ENCODE data around the gene SERGEF. TPM values are rescaled to one million over a fixed set of nuclear protein-coding genes. Genes with fewer than 3 reads are reported as not detected.

Gene SERGEF
- total and polyA plus RNA-seq, 2 of the 13 experiments (the other 11 are each of a cell fraction or from before 2014, with no cell fraction given), result 54.5 to 114 TPM

DNA sequence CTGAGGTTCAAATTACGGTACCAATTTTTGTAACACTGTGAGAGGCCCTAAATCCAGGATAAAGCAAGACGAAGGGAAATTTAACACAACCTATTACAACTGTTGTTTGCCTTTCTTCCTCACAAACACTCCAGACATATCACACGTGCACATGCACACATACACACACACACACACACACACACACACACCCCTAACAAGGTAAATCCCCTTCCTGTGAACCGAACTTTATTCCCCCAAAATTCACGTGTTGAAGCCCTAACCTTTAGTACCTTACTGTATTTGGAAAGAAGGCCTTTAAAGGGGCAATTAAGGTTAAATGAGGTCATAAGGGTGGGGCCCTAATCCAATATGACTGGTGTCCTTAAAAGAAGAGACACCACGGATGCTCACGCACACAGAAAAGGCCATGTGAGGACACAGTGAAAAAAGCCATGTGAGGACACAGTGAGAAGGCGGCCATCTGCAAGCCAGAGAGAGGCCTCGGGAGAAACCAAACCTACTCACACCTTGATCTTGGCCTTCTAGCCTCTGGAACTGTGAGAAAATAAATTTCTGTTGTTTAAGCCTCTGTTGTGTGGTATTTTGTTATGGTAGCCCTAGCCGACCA lies 1.8 kb downstream of the SERGEF start:
- in situ Hi-C loops (cut with HindIII; ENCODE audit: extremely low pct_ligation_motif_present, low pct_unique_long_range_greater_than_20kb), result loop anchor here (5.0 kb wide), 1 partner anchor 96 kb away; the partner anchor contains the start of gene SAAL1
- H3K4me3 ChIP-seq (replicated peaks in 1 of 3; ENCODE audit: insufficient read depth in 1 of 3, low read depth in 2 of 3, low read length in 3 of 3), result peak overlapping the region; percentile 54 to 92 (median 74); a peak in 5 of 6 replicates
- TF ChIP-seq ZMYM2 (CRISPR knock-in tag; IDR thresholded peaks at IDR 0.05) (no peak), RARA (CRISPR knock-in tag; IDR thresholded peaks at IDR 0.05) (peak; percentile 19; the same call in 1 of the 2 replicates), ZFX (CRISPR knock-in tag; IDR thresholded peaks at IDR 0.05; ENCODE audit: low read depth) (peak; percentile 13; the same call in 1 of the 2 replicates), ZMYM4 (CRISPR knock-in tag; IDR thresholded peaks at IDR 0.05) (no peak; the same call in 1 of the 2 replicates), YY1 (IDR thresholded peaks at IDR 0.05; ENCODE audit: insufficient read depth, insufficient replicate concordance, low read depth, low read length) (peak; percentile 32), RXRA (CRISPR knock-in tag; IDR thresholded peaks at IDR 0.05) (peak; percentile 82; the same call in 1 of the 2 replicates), MED1 (CRISPR knock-in tag; IDR thresholded peaks at IDR 0.05) (peak; percentile 21; the same call in 1 of the 2 replicates), CREM (IDR thresholded peaks at IDR 0.05) (peak; percentile 17; the same call in 1 of the 2 replicates), CREM (CRISPR knock-in tag; IDR thresholded peaks at IDR 0.05) (no peak)
- TF ChIP-seq, protein P1, sequence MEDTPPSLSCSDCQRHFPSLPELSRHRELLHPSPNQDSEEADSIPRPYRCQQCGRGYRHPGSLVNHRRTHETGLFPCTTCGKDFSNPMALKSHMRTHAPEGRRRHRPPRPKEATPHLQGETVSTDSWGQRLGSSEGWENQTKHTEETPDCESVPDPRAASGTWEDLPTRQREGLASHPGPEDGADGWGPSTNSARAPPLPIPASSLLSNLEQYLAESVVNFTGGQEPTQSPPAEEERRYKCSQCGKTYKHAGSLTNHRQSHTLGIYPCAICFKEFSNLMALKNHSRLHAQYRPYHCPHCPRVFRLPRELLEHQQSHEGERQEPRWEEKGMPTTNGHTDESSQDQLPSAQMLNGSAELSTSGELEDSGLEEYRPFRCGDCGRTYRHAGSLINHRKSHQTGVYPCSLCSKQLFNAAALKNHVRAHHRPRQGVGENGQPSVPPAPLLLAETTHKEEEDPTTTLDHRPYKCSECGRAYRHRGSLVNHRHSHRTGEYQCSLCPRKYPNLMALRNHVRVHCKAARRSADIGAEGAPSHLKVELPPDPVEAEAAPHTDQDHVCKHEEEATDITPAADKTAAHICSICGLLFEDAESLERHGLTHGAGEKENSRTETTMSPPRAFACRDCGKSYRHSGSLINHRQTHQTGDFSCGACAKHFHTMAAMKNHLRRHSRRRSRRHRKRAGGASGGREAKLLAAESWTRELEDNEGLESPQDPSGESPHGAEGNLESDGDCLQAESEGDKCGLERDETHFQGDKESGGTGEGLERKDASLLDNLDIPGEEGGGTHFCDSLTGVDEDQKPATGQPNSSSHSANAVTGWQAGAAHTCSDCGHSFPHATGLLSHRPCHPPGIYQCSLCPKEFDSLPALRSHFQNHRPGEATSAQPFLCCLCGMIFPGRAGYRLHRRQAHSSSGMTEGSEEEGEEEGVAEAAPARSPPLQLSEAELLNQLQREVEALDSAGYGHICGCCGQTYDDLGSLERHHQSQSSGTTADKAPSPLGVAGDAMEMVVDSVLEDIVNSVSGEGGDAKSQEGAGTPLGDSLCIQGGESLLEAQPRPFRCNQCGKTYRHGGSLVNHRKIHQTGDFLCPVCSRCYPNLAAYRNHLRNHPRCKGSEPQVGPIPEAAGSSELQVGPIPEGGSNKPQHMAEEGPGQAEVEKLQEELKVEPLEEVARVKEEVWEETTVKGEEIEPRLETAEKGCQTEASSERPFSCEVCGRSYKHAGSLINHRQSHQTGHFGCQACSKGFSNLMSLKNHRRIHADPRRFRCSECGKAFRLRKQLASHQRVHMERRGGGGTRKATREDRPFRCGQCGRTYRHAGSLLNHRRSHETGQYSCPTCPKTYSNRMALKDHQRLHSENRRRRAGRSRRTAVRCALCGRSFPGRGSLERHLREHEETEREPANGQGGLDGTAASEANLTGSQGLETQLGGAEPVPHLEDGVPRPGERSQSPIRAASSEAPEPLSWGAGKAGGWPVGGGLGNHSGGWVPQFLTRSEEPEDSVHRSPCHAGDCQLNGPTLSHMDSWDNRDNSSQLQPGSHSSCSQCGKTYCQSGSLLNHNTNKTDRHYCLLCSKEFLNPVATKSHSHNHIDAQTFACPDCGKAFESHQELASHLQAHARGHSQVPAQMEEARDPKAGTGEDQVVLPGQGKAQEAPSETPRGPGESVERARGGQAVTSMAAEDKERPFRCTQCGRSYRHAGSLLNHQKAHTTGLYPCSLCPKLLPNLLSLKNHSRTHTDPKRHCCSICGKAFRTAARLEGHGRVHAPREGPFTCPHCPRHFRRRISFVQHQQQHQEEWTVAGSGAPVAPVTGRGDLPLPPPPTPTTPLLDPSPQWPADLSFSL (CRISPR knock-in tag; IDR thresholded peaks at IDR 0.05), result peak; percentile 22; the same call in 1 of the 2 replicates
- TF ChIP-seq, protein P2, sequence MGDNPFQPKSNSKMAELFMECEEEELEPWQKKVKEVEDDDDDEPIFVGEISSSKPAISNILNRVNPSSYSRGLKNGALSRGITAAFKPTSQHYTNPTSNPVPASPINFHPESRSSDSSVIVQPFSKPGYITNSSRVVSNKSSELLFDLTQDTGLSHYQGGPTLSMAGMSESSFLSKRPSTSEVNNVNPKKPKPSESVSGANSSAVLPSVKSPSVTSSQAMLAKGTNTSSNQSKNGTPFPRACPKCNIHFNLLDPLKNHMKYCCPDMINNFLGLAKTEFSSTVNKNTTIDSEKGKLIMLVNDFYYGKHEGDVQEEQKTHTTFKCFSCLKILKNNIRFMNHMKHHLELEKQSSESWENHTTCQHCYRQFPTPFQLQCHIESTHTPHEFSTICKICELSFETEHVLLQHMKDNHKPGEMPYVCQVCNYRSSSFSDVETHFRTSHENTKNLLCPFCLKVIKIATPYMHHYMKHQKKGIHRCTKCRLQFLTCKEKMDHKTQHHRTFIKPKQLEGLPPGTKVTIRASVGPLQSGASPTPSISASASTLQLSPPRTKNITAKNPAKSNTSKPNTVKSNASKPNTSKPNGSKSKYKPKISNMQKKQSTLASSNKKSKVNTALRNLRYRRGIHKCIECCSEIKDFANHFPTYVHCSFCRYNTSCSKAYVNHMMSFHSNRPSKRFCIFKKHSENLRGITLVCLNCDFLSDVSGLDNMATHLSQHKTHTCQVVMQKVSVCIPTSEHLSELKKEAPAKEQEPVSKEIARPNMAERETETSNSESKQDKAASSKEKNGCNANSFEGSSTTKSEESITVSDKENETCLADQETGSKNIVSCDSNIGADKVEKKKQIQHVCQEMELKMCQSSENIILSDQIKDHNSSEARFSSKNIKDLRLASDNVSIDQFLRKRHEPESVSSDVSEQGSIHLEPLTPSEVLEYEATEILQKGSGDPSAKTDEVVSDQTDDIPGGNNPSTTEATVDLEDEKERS (CRISPR knock-in tag; IDR thresholded peaks at IDR 0.05), result no peak
- TF ChIP-seq, protein P3, sequence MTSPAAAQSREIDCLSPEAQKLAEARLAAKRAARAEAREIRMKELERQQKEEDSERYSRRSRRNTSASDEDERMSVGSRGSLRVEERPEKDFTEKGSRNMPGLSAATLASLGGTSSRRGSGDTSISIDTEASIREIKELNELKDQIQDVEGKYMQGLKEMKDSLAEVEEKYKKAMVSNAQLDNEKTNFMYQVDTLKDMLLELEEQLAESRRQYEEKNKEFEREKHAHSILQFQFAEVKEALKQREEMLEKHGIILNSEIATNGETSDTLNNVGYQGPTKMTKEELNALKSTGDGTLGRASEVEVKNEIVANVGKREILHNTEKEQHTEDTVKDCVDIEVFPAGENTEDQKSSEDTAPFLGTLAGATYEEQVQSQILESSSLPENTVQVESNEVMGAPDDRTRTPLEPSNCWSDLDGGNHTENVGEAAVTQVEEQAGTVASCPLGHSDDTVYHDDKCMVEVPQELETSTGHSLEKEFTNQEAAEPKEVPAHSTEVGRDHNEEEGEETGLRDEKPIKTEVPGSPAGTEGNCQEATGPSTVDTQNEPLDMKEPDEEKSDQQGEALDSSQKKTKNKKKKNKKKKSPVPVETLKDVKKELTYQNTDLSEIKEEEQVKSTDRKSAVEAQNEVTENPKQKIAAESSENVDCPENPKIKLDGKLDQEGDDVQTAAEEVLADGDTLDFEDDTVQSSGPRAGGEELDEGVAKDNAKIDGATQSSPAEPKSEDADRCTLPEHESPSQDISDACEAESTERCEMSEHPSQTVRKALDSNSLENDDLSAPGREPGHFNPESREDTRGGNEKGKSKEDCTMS (CRISPR knock-in tag; conservative IDR thresholded peaks at IDR 0.05), result no peak

More for the DNA sequence above, 1.8 kb downstream of the SERGEF start:
- TSS peak; percentile 49 for BruUV-seq (replicated peaks)
- Histone ChIP-seq H3K79me2 (ENCODE audit: insufficient read depth, low read length) (peaks cover 39% of the 10 kb centered on the region), H3K4me1 (ENCODE audit: insufficient read depth, low read length) (peaks cover 50% of the 10 kb centered on the region), H3K9ac (ENCODE audit: insufficient read depth, low read depth, low read length) (peak overlapping the region; percentile 85), H3K36me3 (replicated peaks in 1 of 2; ENCODE audit: control insufficient read depth in 1 of 2, insufficient read depth in 2 of 2, low read length in 2 of 2) (peaks cover 3 to 8% of the 10 kb centered on the region in 2 experiments; a peak in 1 of 5 replicates), H2AFZ (ENCODE audit: low read length) (peak overlapping the region; percentile 24), H3K27ac (ENCODE audit: extremely low read length, insufficient read depth, low read length) (peak overlapping the region; percentile 70), H3K4me2 (ENCODE audit: low read depth, low read length) (peak overlapping the region; percentile 97), H4K20me1 (ENCODE audit: insufficient read depth, low read length) (no peaks in the 10 kb centered on the region), H3K9me3 (ENCODE audit: low read length) (no peaks in the 10 kb centered on the region), H3K27me3 (ENCODE audit: control insufficient read depth in 1 of 2, insufficient read depth in 2 of 2, low read length in 2 of 2) (no peaks in the 10 kb centered on the region; a peak in 1 of 5 replicates)
- intact Hi-C loops (cut with micrococcal nuclease; ENCODE audit: unreplicated experiment), result no loop called here
- ATAC-seq (no peak), FAIRE-seq (no peak), DNase-seq (ENCODE audit: low spot score) (peak; percentile 28)
- ChIA-PET CTCF (ENCODE audit: low intra/inter-chr PET ratio, low total read pairs) (no interaction called here), POLR2A (interaction anchor here (0.8 to 3.4 kb wide), 3 partner anchors 10 to 25 kb away, joined by 3 to 25 read pairs (median 4); no protein-coding TSS in a partner anchor)
- WGBS (ENCODE audit: low lambda C conversion rate), result 47% methylated on average over 9 of the region's 10 CpGs
